HG03103 (cell line): ENCODE measurements around the gene CROCC.
"Not testable (repeated sequence)": the region's sequence is repeated elsewhere in the genome, so short reads cannot be mapped to it uniquely, and the experiment has no call there.

Experiments
- ATAC-seq: cut with Tn5 transposase; IDR thresholded peaks from one replicate; pipeline ENCODE4 v1.9.1; 2021; ENCODE audit warnings: low read depth; ENCODE audit not compliant: unreplicated experiment

Gene CROCC

DNA sequence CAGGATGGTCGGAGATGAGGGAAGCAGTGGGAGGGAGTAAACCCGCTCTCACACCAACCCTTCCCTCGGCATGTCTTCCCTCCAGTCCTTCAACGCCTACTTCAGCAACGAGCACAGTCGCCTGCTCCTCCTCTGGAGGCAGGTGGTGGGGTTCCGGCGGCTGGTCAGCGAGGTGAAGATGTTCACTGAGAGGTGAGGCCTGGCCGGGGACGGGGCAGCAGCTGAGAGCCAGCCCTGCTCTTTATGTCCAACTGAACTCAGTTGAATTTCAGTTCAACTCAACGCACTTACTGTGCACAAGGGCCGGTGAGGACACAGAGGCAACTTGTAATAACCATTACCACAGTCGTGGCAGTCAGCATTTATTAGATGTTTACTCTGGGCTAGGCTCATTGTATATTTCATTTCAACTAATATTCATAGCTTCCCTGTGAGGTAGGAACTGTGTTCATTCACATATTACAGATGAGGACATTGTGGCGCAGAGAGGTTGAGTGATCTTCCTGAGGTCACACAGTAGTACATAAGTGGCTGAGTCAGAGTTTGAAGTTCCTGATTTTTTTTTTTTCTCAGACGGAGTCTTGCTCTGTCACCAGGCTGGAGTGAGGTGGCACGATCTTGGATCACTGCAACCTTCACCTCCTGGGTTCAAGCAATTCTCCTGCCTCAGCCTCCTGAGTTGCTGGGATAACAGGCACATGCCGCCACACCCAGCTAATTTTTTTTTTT lies 9.6 kb downstream of the CROCC start:
- not testable (repeated sequence) for ATAC-seq

DNA sequence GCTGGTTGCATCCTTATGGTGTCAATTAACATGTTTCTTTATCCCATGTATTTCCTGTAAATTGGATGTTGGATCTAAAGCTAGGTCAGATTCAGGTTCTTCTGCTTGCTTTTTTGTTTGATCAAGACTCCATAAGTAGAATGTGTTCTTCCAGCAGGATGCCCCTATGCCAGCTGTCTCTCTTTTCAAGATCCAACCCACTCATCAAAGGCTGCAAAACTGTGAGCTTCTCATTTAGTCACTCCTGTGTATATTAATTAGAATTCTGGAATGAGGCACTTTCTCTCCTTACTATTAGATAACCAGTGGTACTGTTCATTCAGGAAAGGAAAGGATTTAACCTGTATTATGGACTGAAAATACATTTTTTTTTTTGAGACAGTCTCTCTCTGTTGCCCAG lies 12.2 kb downstream of the CROCC start:
- not testable (repeated sequence) for ATAC-seq

DNA sequence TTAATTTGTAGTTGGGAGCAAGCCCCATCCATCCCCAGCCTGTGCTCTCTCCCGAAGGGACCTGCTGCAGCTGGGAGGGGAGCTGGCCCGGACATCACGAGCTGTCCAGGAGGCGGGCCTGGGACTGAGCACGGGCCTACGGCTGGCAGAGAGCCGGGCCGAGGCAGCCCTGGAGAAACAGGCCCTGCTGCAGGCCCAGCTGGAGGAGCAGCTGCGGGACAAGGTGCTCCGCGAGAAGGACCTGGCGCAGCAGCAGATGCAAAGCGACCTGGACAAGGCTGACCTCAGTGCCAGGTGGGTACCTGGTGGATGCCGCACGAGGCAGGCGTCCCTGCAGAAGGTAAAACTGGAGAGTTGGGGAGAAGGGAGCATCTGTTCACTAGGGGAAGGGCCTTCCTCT lies 14.8 kb downstream of the CROCC start:
- not testable (repeated sequence) for ATAC-seq

DNA sequence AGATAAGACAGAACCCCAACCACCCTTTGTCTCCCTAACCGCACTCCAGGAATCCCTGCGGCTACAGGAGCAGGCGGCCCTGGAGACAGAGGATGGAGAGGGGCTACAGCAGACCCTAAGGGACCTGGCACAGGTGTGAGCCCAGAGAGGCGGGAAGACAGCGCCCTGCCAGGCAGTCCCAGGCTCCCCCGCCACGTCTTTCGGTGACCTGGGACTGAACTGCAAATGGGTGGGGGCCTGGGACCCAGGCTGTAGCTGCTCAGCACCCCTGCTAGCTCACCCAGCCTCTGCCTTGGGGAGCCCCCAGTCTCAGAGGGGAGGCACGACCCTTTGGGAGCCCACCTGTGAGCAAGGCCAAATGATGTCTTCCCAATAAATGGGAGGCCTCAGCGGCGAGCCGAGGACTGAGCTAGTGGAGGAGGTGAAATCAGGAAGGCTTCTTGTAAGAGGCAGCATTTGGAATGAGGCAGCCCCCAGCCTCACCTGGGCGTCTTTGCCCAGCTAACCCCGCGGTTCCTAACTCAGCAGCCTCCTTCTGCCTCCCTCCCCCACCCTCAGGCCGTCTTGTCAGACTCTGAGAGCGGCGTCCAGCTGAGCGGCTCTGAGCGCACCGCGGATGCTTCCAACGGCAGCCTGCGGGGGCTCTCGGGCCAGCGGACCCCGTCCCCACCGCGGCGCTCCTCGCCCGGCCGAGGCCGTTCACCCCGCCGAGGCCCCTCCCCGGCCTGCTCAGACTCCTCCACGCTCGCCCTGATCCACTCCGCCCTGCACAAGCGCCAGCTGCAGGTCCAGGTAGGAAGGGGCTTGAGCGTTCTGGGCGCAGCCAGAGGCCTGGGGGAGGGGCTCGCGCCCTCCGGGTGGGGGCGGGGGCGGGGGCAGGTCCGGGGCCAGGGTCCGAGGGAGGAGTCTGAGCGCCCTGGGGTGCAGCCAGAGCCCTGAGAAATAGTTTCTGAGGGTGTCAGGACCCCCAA lies 16.9 kb downstream of the CROCC start:
- ATAC-seq = no peak

DNA sequence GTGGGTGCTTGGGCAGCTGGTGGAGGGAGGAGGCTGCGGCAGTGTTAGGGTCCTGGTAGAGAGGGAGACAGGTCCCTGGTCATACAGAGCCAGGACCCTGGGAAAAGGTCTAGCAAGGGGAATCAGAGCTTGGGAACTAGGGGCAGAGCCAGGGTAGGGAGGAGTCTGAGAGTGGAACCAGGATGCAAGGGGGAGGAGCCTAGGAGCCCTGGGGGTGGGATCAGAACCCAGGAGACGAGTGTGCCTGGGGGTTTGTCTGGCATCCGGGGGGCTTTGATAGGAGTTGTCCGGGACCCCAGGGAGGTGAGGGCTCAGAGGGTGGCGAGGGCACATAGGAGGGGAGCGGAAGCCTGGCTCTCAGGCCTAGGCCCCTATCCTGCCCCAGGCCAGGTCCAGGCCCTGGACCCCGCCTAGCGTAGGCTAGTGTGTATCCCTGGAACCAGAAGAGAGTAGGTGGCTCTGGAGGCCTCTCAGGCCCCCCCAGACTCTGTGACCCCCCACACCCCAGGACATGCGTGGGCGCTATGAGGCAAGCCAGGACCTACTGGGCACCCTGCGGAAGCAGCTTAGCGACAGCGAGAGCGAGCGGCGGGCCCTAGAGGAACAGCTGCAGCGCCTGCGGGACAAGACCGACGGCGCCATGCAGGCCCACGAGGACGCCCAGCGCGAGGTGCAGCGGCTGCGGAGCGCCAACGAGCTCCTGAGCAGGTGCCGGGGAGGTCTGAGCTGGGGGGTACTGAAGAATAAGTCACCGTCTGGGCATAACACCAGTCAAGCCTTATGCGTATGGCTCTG lies 17.9 kb downstream of the CROCC start:
- not testable (repeated sequence) for ATAC-seq

DNA sequence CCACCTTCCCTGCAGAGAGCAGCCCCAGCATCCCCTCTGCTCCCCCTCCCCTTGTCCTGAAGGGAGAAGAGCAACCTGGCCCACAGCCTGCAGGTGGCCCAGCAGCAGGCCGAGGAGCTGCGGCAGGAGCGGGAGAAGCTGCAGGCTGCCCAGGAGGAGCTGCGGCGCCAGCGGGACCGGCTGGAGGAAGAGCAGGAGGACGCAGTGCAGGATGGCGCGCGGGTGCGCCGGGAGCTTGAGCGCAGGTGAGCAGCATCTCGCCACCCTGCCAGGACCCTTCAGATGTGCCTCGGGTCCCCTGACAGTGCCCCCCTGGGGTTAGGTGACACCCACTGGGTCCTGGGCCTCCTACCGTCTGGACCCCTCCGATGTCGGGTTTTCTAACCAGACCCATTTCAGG lies 22.3 kb downstream of the CROCC start:
- no peak for ATAC-seq

DNA sequence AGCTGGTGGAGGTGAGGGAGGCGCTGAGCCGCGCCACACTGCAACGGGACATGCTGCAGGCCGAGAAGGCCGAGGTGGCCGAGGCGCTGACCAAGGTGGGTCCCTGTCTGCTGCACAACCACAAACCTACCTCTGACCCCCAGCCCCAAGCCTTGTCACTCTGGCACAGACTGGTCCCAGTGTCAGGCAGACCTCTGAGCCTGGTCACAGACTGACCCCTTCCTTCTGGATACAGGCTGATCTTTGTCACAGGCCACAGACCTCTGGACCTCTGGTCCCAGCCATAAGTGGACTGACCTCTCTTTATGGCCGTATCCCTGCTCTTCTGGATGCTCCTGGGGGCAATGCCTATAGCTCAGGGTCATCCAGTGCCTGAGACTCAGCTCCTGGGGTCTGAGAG lies 23.8 kb downstream of the CROCC start:
- ATAC-seq = not testable (repeated sequence)

DNA sequence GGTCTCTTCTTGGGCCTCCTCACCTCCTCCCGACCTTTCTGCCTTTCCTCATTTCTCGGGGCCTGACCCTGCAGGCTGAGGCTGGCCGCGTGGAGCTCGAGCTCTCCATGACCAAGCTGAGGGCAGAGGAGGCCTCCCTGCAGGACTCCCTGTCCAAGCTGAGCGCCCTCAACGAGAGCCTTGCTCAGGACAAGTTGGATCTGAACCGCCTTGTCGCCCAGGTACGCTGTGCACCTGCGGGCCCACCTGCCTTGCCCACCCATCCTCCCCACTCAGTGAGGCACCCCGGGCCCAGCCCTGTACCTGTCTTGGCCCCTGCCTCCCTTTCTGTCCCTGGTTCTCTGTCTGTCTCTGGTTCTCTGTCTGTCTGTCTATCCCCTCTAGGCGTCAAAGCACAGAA lies 24.5 kb downstream of the CROCC start:
- ATAC-seq = not testable (repeated sequence)

DNA sequence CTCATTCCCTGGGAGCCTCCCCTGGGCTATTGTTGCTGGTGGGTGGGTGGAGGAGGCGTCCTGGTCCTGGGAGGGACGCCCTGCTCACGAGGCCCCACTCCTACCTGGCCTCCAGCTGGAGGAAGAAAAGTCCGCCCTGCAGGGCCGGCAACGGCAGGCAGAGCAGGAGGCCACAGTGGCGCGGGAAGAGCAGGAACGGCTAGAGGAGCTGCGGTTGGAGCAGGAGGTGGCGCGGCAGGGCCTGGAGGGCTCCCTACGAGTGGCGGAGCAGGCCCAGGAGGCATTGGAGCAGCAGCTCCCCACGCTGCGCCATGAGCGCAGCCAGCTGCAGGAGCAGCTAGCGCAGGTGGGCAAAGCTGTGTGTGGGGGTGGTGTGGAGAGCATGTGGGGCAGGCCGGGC lies 24.9 kb downstream of the CROCC start:
- no peak for ATAC-seq

DNA sequence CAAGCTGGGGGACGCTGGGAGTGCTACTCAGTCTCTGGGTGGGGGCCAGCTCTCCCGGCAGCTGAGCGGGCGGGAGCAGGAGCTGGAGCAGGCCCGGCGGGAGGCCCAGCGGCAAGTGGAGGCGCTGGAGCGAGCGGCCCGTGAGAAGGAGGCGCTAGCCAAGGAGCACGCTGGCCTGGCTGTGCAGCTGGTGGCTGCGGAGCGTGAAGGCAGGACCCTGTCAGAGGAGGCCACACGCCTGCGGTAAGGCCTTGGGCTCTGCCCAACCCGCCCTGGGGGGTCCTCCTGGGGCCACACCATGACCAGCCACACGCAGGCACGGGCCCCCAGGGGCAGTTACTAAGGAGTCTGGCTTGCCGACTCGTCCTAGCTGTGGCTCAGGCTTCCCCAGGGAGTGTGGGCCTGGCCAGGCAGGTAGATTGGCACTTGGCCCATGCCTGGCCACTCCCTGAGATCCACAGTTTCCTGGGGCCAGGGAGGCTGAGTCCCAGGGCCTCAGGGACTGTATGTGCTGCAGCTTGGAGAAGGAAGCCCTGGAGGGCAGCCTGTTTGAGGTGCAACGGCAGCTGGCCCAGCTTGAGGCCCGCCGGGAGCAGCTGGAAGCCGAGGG lies 26.7 kb downstream of the CROCC start:
- ATAC-seq = not testable (repeated sequence)

DNA sequence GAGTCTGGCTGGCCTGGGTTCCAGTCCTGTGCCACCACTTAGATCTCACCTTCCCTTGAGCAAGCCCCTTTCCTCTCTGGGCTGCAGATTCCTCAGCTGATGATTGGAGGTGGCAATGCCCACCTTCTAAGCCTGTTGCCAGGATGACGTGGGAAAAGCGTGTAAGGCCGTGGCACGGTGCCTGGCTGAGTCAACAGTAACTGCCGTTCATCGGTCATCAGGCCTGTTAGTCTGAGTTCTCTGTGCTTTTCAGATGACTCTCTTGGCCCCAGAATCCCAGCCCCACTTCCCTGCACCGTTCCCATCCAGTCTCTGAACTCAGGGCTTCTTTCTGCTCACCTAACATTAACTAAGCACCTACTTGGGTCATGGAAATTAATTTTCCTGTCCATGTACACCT lies 27.3 kb downstream of the CROCC start:
- not testable (repeated sequence) for ATAC-seq

DNA sequence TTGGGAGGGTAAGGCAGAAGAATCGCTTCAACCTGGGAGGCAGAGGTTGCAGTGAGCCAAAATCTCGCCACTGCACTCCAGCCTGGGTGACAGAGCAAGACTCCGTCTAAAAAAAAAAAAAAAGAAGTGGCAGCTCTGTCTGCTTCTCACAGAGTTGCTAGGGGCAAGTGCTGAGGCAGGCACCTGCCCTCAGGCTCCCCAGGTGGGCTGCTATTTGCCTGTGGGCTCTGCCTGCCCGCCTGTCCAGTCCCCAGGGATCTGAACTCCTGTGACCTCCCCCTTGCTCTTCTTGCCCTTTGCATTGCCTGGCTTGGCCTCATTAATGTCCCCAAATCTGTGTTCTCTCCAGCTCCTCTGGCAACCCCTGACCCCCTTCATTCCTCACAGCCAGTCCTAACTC lies 30.6 kb downstream of the CROCC start:
- not testable (repeated sequence) for ATAC-seq

DNA sequence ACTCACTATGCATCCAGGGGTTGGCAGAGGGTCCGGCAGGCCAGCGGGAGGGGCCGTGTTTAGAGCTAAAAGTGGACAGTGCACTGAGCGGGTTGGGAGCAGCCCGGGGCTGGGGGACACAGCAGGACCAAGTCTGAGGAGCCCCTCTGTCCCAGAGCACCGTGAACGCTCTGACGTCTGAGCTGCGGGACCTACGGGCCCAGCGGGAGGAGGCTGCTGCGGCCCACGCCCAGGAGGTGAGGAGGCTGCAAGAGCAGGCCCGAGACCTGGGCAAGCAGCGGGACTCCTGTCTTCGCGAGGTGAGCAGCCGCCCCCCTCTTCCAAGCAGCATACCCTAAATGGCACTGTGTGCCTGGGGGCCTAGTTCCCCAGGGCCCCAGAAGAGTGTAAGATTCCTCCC lies 32.8 kb downstream of the CROCC start:
- ATAC-seq = no peak

DNA sequence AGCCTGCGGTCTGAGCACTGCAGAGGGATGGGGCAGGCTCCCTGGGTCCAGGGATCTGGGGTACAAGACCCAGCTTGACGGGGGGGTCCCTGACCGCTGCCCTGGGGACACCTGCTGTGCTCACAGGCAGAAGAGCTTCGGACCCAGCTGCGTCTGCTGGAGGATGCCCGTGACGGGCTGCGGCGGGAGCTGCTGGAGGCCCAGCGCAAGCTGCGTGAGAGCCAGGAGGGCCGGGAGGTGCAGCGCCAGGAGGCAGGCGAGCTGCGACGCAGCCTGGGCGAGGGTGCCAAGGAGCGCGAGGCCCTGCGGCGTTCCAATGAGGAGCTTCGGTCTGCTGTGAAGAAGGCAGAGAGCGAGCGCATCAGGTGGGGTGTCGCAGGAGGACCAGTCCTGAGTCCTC lies 33.5 kb downstream of the CROCC start:
- ATAC-seq = no peak

DNA sequence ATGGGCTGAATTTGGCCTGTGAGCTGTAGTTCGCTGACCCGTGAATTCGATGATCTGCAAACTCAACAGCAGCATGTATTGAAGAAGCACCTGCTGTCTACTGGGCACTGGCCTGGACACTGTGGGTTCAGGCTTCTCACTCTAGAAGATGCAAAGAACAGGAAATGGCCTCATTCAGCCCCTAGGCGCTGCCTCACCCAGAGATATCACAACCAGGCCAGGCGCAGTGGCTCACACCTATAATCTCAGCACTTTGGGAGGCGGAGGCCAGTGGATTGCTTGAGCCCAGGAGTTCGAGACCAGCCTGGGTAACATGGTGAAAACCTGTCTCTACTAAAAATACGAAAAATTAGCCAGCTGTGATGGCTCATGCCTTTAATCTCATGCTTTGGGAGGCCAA lies 35.0 kb downstream of the CROCC start:
- ATAC-seq = no peak

DNA sequence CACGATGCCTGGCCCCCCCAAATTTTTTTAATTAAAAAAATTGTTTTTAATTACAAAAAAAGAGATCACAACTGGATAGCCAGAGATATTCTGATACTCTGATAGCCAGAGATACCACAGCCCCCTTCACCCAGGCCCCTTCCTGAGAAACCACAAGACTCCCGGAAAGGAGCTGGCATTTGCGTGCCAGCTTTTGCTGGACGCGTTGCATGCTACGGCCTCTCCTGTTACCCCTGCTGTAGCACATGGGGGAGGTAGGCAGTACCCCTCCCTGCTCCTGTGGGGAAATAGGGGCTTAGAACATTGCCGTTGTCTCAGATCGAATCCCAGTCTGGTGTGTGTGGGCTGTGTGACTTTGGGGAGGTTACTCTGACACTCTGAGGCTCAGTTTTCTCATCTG lies 36.0 kb downstream of the CROCC start:
- ATAC-seq = no peak

DNA sequence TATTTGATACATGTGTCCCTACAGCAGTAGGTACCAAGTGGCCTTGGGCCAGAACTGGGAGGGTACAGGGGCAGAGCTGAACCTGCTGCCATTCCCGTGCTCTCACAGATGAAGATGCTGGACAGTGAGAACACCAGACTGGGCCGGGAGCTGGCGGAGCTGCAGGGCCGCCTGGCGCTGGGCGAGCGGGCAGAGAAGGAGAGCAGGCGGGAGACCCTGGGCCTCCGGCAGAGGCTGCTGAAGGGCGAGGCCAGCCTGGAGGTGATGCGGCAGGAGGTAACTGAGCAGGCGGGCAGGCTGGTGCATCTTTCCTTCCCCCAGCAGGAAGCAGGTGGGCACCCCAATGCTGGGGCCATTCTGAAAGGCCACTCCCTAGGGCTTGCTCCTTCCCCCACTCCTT lies 36.7 kb downstream of the CROCC start:
- no peak for ATAC-seq

DNA sequence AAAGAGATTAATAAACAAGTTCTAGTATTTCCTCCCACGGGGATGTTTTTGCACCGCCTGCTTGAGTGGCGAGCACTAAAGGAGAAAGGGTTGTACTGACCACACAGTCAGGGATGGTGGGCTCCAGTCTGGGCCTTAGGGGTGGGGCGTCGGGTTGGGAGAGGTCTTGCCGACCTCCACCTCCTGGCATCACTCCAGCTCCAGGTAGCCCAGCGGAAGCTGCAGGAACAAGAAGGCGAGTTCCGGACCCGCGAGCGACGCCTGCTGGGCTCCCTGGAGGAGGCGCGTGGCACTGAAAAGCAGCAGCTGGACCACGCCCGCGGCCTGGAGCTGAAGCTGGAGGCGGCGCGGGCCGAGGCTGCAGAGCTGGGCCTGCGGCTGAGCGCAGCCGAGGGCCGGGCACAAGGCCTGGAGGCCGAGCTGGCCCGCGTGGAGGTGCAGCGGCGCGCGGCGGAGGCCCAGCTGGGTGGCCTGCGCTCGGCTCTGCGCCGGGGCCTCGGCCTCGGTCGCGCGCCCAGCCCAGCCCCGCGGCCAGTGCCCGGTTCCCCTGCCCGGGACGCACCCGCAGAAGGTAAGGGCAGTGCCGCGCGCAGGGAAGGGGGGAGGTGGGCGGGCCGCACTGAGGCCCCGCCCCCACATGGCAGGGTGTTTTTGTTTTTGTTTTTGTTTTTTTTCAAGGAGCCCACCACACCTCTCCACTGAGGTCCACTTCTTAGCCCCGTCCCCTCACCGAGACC lies 39.0 kb downstream of the CROCC start:
- ATAC-seq = no peak

DNA sequence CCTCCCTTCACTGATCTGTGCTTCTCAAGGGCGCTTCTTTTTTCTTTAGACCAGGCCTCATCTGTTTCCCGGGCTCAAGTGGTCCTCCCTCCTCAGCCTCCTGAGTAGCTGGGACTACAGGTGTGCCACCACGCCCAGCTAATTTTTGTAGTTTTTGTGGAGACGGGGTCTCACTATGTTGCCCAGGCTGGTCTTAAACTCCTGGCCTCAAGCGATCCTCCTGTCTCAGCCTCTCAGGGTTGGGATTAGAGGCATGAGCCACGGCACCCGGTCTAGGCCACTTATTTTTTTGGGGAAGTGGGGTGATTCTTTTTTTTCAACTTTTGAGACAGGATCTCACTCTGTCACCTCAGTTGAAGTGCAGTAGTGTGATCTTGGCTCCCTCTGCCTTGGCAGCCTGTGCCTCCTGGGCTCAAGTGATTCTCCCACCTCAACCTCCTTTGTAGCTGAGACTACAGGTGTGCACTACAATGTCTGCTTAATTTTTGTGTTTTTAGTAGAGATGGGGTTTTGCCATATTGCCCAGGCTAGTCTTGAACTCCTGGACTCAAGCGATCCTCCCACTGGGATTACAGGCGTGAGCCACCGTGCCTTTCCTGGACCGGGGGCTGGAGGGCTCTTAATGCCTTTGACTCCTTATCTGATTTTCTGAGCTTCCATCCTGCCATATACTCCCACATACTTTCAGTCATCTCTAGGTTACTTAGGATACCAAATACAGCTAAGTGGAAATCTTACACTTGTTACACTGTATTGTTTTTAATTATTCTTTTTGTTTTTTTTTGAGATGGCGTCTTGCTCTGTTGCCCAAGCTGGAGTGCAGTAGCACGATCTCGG lies 39.8 kb downstream of the CROCC start:
- ATAC-seq = no peak
